WERI-Rb-1 (cell line): ENCODE data around the gene ROBO1.

Experiments
- DNase-seq: peaks from one replicate; pipeline ENCODE4 v3.0.0-alpha.2; 2020
- H3K27ac ChIP-seq: fragments of 250-450 bp; sonication (Bioruptor Pico); 2 replicates; pipeline ENCODE4 v1.5.1; 2020; ENCODE audit warnings: mild to moderate bottlenecking, moderate library complexity
- H3K27me3 ChIP-seq: fragments of 250-450 bp; sonication (Bioruptor Pico); 2 replicates; pipeline ENCODE4 v1.5.1; 2021; ENCODE audit warnings: mild to moderate bottlenecking, low read depth, moderate library complexity; ENCODE audit not compliant: insufficient read depth, severe bottlenecking
- H3K36me3 ChIP-seq: fragments of 250-450 bp; sonication (Bioruptor Pico); 2 replicates; pipeline ENCODE4 v1.5.1; 2020; ENCODE audit warnings: mild to moderate bottlenecking, moderate library complexity
- H3K4me3 ChIP-seq: 2 replicates; pipeline ENCODE4 v1.5.1; 2011; ENCODE audit warnings: low read depth, mild to moderate bottlenecking, control low read depth, low read length
- H3K9me3 ChIP-seq: fragments of 250-450 bp; sonication (Bioruptor Pico); 2 replicates; pipeline ENCODE4 v1.5.1; 2021; ENCODE audit warnings: mild to moderate bottlenecking, moderate library complexity; ENCODE audit not compliant: severe bottlenecking
- CTCF ChIP-seq: IDR thresholded peaks from 2 replicates; pipeline ENCODE4 v1.5.1; 2011; ENCODE audit warnings: low read depth, mild to moderate bottlenecking, control low read depth, inconsistent platforms, low read length

The ROBO1 gene

DNA sequence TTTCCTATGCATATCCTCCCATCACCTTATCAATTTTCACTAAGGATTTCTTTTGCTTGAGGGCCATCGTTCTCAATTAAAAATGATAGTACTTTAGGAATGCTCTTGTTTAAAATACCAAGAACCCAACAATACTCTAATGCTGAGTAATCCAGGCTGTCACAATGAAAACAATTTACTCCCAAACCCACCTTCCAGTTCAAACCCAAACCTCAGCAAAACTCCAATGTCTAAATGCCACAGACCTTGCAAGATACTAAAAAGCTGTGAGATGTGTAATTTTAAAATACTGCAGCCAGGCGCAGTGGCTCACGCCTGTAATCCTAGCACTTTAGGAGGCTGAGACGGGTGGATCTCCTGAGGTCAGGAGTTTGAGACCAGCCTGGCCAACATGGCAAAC, 889.8 kb downstream of the ROBO1 start:
- Histone ChIP-seq H3K27me3 (no peaks in the 10 kb centered on the region), H3K36me3 (no peaks in the 10 kb centered on the region), H3K9me3 (no peaks in the 10 kb centered on the region), H3K4me3 (no peak overlapping the region), H3K27ac (no peak overlapping the region)
- no peak for DNase-seq
- TF ChIP-seq CTCF = no peak

GRCh38 chr3:78875851-78876250, 891.9 kb downstream of the ROBO1 start:
- Histone ChIP-seq H3K36me3 (no peaks in the 10 kb centered on the region), H3K4me3 (no peak overlapping the region), H3K27ac (no peak overlapping the region), H3K9me3 (no peaks in the 10 kb centered on the region), H3K27me3 (no peaks in the 10 kb centered on the region)
- DNase-seq = no peak
- no peak for TF ChIP-seq CTCF

GRCh38 chr3:78875436-78875835, 892.4 kb downstream of the ROBO1 start:
- TF ChIP-seq CTCF = no peak
- H3K4me3 ChIP-seq = no peak overlapping the region
- DNase-seq = no peak
- no peaks in the 10 kb centered on the region for H3K36me3 ChIP-seq
- no peaks in the 10 kb centered on the region for H3K27me3 ChIP-seq
- no peak overlapping the region for H3K27ac ChIP-seq
- H3K9me3 ChIP-seq = no peaks in the 10 kb centered on the region

- H3K36me3 ChIP-seq = no peaks in the 10 kb centered on the region
- no peak for DNase-seq
- no peak overlapping the region for H3K4me3 ChIP-seq
- no peak for TF ChIP-seq CTCF
- H3K27ac ChIP-seq = no peak overlapping the region
- no peaks in the 10 kb centered on the region for H3K9me3 ChIP-seq
- no peaks in the 10 kb centered on the region for H3K27me3 ChIP-seq
Observed at GRCh38 chr3:78873641-78874040, 894.2 kb downstream of the ROBO1 start.

DNA sequence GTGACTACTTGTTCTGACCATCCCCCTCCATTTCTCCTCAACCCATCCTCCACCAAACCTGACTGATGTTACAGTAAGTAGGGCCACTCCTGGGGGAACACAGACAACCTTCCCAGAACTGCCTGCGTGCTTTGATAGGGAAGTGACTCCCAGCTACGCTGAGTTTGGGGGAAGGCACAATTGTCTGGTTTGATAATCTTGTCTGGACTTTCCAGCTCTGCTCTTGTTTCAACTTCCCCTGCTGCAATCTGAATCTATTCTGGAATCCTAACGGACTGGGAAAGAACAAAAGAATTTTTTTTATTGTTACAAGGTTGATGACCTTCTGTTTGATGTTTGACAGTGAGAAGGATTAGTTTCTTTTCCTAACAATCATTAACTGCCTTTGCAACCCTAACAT, 895.6 kb downstream of the ROBO1 start:
- no peak for DNase-seq
- TF ChIP-seq CTCF = no peak
- Histone ChIP-seq H3K36me3 (no peaks in the 10 kb centered on the region; the same call in 1 of the 2 replicates), H3K4me3 (no peak overlapping the region), H3K9me3 (no peaks in the 10 kb centered on the region), H3K27me3 (no peaks in the 10 kb centered on the region), H3K27ac (no peak overlapping the region)

- Histone ChIP-seq H3K27me3 (no peaks in the 10 kb centered on the region), H3K4me3 (no peak overlapping the region), H3K9me3 (no peaks in the 10 kb centered on the region), H3K27ac (no peak overlapping the region), H3K36me3 (no peaks in the 10 kb centered on the region; the same call in 1 of the 2 replicates)
- no peak for DNase-seq
- no peak for TF ChIP-seq CTCF
Observed at GRCh38 chr3:78871048-78871447, 896.8 kb downstream of the ROBO1 start.
